Hepatocyte (in vitro differentiated cells): ENCODE measurements around the gene KRTAP4-9. TPM values are rescaled to one million over a fixed set of nuclear protein-coding genes. Genes with fewer than 3 reads are reported as not detected.
"Not testable (repeated sequence)": the region's sequence is repeated elsewhere in the genome, so short reads cannot be mapped to it uniquely, and the experiment has no call there.

ENCODE experiments used
- DNase-seq: peaks from one replicate; pipeline ENCODE4 v3.0.0-alpha.2; 2016; ENCODE audit warnings: low spot score
- H2AFZ ChIP-seq: fragments of 200-600 bp; sonication (generic); 2 replicates; pipeline ENCODE4 v1.6.0; 2016; ENCODE audit warnings: antibody characterized with exemption, mild to moderate bottlenecking
- H3K27ac ChIP-seq: fragments of 200-600 bp; sonication (generic); 2 replicates; pipeline ENCODE4 v1.5.1; 2016; ENCODE audit warnings: mild to moderate bottlenecking
- H3K27me3 ChIP-seq: fragments of 200-600 bp; sonication (generic); 2 replicates; pipeline ENCODE4 v1.6.1; 2016
- H3K36me3 ChIP-seq: fragments of 200-600 bp; sonication (generic); replicated peaks from 2 replicates; pipeline ENCODE4 v1.5.1; 2016; ENCODE audit warnings: low read depth; ENCODE audit not compliant: insufficient read depth
- H3K4me1 ChIP-seq: fragments of 200-600 bp; sonication (generic); 2 replicates; pipeline ENCODE4 v1.5.1; 2016; ENCODE audit warnings: mild to moderate bottlenecking, moderate library complexity; ENCODE audit not compliant: insufficient read depth
- H3K4me2 ChIP-seq: fragments of 200-600 bp; sonication (generic); 2 replicates; pipeline ENCODE4 v1.6.0; 2016
- H3K4me3 ChIP-seq: fragments of 200-600 bp; sonication (generic); 2 replicates; pipeline ENCODE4 v1.5.1; 2016; ENCODE audit warnings: mild to moderate bottlenecking
- H3K79me2 ChIP-seq: fragments of 200-600 bp; sonication (generic); 2 replicates; pipeline ENCODE4 v1.6.0; 2017; ENCODE audit warnings: mild to moderate bottlenecking
- H3K9me2 ChIP-seq: fragments of 200-600 bp; sonication (generic); replicated peaks from 2 replicates; pipeline ENCODE4 v1.6.0; 2017; ENCODE audit warnings: mild to moderate bottlenecking; ENCODE audit not compliant: insufficient read depth
- H3K9me3 ChIP-seq: fragments of 200-600 bp; sonication (generic); 2 replicates; pipeline ENCODE4 v1.5.1; 2016; ENCODE audit warnings: low read depth, mild to moderate bottlenecking
- H4K20me1 ChIP-seq: fragments of 200-600 bp; sonication (generic); 2 replicates; pipeline ENCODE4 v1.6.0; 2016; ENCODE audit warnings: mild to moderate bottlenecking; ENCODE audit not compliant: insufficient read depth, poor library complexity, severe bottlenecking
- EZH2 ChIP-seq: fragments of 200-600 bp; sonication (generic); IDR thresholded peaks from 2 replicates; pipeline ENCODE4 v1.6.1; 2016; ENCODE audit warnings: antibody characterized with exemption, mild to moderate bottlenecking, borderline replicate concordance
- EZH2phosphoT487 ChIP-seq: fragments of 200-600 bp; sonication (generic); IDR thresholded peaks from one replicate; pipeline ENCODE4 v1.6.1; 2018; ENCODE audit warnings: antibody characterized with exemption, mild to moderate bottlenecking, low read depth, moderate library complexity; ENCODE audit not compliant: unreplicated experiment, severe bottlenecking
- WGBS: methylation state at CpG from one replicate; pipeline ENCODE4 v1.1.6; 2016; ENCODE audit warnings: low lambda C conversion rate; ENCODE audit errors: missing lambda C conversion rate; 5-methylcytosine and 5-hydroxymethylcytosine counted together
- polyA plus RNA-seq: library from polyadenylated mRNA; unstranded; fragments of >200 nt; fragmentation: Nextera tagmentation; extraction: Ambion mirVana; gene quantifications from 2 replicates; pipeline ENCODE4 v1.2.1, GENCODE V29; 2016
- total RNA-seq: library from RNA; depleted of rRNA; stranded (reverse); fragments of >200 nt; gene quantifications from 2 replicates; pipeline ENCODE4 v1.2.3, GENCODE V29; 2014
- TF ChIP-seq, protein P1 (sequence below): fragments of 200-600 bp; sonication (generic); IDR thresholded peaks from 2 replicates; pipeline ENCODE4 v1.5.1; 2016; ENCODE audit warnings: antibody characterized with exemption, mild to moderate bottlenecking; ENCODE audit not compliant: poor library complexity

Gene KRTAP4-9
- total and polyA plus RNA-seq, 2 experiments from 2014 or later = not detected

DNA sequence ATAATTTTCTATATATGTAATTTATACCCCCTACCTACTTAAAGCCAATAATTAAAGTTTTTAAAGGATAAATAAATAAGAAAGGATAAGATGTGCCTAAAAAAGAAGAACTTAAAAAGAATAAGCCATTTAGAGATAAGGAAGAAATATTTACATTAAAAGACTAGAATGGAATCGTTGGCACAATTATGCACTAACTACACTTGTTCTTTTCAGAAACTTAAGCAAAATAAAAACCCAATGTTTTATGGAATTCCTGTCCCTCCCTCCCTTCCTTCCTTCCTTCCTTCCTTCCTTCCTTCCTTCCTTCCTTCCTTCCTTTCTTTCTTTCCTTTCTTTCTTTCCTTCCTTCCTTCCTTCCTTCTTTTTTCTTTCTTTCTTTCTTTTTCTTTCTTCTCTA is 39.7 kb downstream of the KRTAP4-9 start:
- Histone ChIP-seq H3K79me2 (no peaks in the 10 kb centered on the region), H2AFZ (no peak overlapping the region), H3K36me3 (no peaks in the 10 kb centered on the region), H3K27me3 (no peaks in the 10 kb centered on the region), H3K4me1 (no peaks in the 10 kb centered on the region), H3K9me2 (no peaks in the 10 kb centered on the region), H3K9me3 (no peaks in the 10 kb centered on the region), H3K4me2 (no peak overlapping the region), H4K20me1 (no peaks in the 10 kb centered on the region), H3K27ac (no peak overlapping the region), H3K4me3 (no peak overlapping the region)
- TF ChIP-seq EZH2 = no peak
- TF ChIP-seq, protein P1, sequence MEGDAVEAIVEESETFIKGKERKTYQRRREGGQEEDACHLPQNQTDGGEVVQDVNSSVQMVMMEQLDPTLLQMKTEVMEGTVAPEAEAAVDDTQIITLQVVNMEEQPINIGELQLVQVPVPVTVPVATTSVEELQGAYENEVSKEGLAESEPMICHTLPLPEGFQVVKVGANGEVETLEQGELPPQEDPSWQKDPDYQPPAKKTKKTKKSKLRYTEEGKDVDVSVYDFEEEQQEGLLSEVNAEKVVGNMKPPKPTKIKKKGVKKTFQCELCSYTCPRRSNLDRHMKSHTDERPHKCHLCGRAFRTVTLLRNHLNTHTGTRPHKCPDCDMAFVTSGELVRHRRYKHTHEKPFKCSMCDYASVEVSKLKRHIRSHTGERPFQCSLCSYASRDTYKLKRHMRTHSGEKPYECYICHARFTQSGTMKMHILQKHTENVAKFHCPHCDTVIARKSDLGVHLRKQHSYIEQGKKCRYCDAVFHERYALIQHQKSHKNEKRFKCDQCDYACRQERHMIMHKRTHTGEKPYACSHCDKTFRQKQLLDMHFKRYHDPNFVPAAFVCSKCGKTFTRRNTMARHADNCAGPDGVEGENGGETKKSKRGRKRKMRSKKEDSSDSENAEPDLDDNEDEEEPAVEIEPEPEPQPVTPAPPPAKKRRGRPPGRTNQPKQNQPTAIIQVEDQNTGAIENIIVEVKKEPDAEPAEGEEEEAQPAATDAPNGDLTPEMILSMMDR = no peak
- no peak for TF ChIP-seq EZH2phosphoT487
- 95% methylated on average over 1 of the region's 1 CpG for WGBS
- no peak for DNase-seq

DNA sequence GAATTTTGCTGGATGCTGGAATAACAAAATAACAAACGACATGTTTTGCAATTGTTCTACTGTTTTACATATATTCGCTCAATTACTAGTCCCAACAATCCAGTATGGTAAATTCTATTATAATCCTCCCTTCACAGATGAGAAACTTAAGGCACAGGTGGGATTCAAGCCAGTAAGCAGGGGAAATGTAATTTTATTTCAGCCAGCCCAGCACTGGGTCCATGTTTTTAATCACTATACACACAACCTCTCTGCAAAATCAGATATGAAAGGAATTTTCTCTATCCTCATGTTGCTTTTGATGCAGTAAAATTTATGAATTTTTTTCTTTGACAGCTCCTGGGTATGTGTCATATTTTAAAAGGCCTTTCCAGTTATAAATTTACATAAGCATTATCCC is 40.1 kb downstream of the KRTAP4-9 start:
- Histone ChIP-seq H3K27me3 (no peaks in the 10 kb centered on the region), H3K79me2 (no peaks in the 10 kb centered on the region), H3K36me3 (no peaks in the 10 kb centered on the region), H3K4me3 (no peak overlapping the region), H3K4me1 (no peaks in the 10 kb centered on the region), H3K9me2 (no peaks in the 10 kb centered on the region), H3K9me3 (no peaks in the 10 kb centered on the region), H3K27ac (no peak overlapping the region), H4K20me1 (no peaks in the 10 kb centered on the region), H3K4me2 (no peak overlapping the region), H2AFZ (no peak overlapping the region)
- TF ChIP-seq EZH2phosphoT487 (no peak), EZH2 (no peak)
- TF ChIP-seq, protein P1 = no peak
- 81% methylated on average over 2 of the region's 2 CpGs for WGBS
- no peak for DNase-seq

DNA sequence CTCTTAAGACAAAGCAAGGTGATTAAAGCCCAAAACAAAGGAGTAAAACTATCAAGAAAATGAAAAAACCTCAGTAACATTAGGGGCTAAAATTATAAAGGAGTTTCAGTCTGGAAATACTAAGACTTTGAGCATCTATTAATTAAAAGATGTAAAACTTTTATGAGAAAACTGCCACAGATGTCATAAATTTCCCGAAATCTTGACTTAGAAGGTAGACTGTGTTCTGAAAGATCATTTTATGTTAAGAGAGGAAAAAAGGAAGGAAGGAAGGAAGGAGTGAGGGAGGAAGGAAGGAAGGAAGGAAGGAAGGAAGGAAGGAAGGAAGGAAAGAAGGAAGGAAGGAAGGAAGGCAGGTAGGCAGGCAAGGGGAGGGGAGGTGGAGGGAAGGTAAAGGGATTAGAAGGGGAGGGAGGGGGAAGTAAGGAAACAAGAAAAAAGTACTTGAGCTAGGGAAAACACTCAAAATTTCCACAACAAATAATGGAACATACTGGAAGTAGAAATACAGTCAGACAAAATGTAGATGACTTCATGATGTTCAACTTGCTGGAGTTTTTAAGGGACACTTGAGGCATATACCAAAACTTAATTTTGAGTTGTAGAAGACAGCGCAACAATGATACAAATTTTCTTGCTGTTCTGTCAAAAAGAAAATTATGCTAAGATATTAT is 42.5 kb downstream of the KRTAP4-9 start:
- no peaks in the 10 kb centered on the region for H3K36me3 ChIP-seq
- peaks cover 2% of the 10 kb centered on the region for H3K27me3 ChIP-seq
- H4K20me1 ChIP-seq = no peaks in the 10 kb centered on the region
- H2AFZ ChIP-seq = no peak overlapping the region
- H3K4me3 ChIP-seq = no peak overlapping the region
- no peaks in the 10 kb centered on the region for H3K9me2 ChIP-seq
- H3K27ac ChIP-seq = no peak overlapping the region
- no peak for DNase-seq
- TF ChIP-seq, protein P1 = no peak
- TF ChIP-seq EZH2phosphoT487 (no peak), EZH2 (no peak)
- no peaks in the 10 kb centered on the region for H3K79me2 ChIP-seq
- H3K9me3 ChIP-seq = no peaks in the 10 kb centered on the region
- 94% methylated on average over 2 of the region's 2 CpGs for WGBS
- H3K4me2 ChIP-seq = no peak overlapping the region
- no peaks in the 10 kb centered on the region for H3K4me1 ChIP-seq

DNA sequence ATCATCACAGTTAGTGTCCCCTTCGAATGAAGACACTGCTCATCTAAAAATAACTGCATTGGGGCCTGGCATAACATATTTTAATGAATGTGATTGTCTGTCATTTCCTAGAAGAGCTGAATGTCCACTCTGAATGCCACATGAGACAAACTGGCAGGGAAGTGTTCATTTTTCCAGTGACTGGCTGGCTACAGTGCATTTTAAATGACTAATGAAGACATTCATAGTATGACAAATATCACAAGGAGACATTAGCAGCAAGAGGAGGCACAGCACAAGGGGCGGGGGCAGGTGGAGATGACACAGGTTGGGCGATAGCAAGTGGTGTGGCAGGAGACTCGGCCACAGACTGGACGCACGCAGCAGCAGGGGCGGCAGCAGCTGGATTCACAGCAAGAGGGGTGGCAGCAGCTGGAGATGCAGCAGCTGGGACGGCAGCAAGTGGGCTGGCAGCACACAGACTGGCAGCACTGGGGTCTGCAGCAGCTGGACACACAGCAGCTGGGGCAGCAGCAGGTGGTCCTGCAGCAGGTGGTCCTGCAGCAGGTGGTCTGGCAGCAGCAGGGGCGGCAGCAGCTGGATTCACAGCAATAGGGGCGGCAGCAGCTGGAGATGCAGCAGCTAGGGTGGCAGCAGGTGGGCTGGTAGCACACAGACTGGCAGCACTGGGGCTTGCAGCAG is 43.9 kb downstream of the KRTAP4-9 start:
- not testable (repeated sequence) for H2AFZ ChIP-seq, H3K4me1 ChIP-seq, H3K27ac ChIP-seq, H3K9me2 ChIP-seq, H3K9me3 ChIP-seq, H3K4me3 ChIP-seq, H3K79me2 ChIP-seq, DNase-seq, H3K4me2 ChIP-seq, H4K20me1 ChIP-seq, H3K36me3 ChIP-seq, H3K27me3 ChIP-seq
- WGBS = 91% methylated on average over 10 of the region's 10 CpGs
